Choroid plexus epithelial cell (primary cell): ENCODE data around the gene SDC1.

Experiments
- DNase-seq: peaks from one replicate; pipeline ENCODE4 v3.0.0-alpha.2; 2010; ENCODE audit warnings: low read depth
- H3K4me3 ChIP-seq: 2 replicates; pipeline ENCODE4 v1.5.1; 2011; ENCODE audit warnings: low read depth, mild to moderate bottlenecking, control low read depth, low read length, moderate library complexity
- TF ChIP-seq, protein P1 (sequence below): conservative IDR thresholded peaks from 2 replicates; pipeline ENCODE4 v1.5.1; 2011; ENCODE audit warnings: low read depth, mild to moderate bottlenecking, control low read depth, inconsistent platforms, low read length, moderate library complexity

Gene SDC1

DNA sequence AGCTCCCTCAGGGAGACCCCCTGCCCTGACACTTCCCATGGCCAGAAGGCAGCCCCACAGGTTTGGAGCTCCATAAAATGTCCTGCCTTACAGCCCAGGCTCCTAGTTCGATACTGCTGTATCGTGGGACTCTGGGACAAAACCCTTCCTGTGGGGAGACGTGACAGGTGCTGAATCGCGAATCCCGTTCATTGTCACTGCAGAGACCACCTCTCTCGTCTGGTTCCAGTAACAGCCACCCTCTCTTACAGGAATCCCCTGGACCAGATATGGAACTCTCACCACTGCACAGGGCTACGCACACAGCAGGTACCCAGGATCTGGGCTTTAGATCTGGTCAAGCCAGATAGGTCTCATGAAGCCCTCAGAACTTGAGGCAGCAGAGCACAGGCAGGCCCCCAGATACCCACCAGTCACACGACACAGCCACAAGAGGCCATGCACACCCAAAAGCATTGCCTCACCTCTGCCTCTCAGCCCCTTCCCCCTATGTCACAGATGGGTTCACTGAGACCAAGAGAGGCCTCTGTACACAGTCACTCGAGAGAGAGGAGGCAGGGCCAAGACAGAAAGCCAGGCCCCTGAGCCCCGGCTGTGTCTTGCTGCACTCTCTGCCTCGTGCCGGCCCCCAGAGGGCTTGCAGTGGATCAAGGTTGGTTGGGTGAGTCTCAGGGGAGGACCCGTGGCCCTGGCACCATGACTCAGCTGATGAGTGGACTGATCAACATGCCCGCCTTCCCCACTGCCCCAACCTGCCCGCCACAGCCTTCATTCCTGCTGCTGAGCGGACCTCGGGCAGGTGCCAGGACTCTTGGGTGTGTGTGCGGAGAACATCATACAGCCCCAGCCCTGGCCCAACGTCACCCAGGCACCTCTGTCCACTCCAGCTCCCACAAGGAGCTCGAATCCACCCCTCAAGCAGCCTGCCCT lies 7.6 kb downstream of the SDC1 start:
- DNase-seq, result no peak
- TF ChIP-seq, protein P1, sequence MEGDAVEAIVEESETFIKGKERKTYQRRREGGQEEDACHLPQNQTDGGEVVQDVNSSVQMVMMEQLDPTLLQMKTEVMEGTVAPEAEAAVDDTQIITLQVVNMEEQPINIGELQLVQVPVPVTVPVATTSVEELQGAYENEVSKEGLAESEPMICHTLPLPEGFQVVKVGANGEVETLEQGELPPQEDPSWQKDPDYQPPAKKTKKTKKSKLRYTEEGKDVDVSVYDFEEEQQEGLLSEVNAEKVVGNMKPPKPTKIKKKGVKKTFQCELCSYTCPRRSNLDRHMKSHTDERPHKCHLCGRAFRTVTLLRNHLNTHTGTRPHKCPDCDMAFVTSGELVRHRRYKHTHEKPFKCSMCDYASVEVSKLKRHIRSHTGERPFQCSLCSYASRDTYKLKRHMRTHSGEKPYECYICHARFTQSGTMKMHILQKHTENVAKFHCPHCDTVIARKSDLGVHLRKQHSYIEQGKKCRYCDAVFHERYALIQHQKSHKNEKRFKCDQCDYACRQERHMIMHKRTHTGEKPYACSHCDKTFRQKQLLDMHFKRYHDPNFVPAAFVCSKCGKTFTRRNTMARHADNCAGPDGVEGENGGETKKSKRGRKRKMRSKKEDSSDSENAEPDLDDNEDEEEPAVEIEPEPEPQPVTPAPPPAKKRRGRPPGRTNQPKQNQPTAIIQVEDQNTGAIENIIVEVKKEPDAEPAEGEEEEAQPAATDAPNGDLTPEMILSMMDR, result no peak
- no peak overlapping the region for H3K4me3 ChIP-seq

DNA sequence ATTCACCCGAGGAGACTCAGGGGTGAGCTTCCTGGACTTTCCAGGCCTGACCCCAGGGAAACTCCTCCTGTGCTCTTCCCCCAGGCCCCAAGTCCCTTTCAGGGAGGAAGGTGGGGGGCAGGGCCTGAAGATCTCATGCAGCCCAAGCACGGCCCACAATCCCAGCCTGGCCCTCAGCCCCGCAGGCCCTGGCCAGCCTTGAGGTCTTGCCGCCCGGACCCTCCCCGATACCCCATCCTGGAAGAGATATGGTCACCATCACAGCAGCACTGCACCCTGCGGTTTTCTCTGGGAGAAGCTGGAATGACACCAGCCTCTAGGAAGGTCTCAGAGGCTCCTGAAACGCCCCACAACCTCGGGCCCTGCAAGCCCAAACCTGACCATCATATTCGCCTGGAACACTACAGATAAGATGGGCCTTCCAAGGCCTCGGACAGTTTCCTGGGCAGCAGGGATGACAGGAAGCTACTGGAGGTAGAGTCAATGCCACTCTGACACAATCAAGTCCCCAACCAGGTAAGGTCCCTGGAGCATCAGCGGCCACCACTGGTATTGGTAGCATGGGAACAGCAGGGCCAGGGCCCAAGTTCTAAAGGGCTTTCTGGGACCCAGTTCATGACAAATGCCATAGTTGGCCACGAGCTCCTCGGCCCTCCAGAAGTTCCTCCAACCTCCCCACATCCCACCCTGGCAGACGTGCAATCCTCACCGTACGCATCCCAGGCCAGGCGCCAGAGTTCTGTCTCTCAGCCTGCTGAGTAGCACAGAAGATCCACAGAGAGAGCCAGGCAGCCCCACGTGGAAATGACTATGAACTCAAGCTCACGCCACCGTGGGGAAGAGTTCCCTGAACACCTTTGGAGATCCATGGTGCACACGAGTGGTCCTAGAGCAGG lies 8.6 kb downstream of the SDC1 start:
- TF ChIP-seq, protein P1, result no peak
- DNase-seq, result no peak
- H3K4me3 ChIP-seq, result no peak overlapping the region

DNA sequence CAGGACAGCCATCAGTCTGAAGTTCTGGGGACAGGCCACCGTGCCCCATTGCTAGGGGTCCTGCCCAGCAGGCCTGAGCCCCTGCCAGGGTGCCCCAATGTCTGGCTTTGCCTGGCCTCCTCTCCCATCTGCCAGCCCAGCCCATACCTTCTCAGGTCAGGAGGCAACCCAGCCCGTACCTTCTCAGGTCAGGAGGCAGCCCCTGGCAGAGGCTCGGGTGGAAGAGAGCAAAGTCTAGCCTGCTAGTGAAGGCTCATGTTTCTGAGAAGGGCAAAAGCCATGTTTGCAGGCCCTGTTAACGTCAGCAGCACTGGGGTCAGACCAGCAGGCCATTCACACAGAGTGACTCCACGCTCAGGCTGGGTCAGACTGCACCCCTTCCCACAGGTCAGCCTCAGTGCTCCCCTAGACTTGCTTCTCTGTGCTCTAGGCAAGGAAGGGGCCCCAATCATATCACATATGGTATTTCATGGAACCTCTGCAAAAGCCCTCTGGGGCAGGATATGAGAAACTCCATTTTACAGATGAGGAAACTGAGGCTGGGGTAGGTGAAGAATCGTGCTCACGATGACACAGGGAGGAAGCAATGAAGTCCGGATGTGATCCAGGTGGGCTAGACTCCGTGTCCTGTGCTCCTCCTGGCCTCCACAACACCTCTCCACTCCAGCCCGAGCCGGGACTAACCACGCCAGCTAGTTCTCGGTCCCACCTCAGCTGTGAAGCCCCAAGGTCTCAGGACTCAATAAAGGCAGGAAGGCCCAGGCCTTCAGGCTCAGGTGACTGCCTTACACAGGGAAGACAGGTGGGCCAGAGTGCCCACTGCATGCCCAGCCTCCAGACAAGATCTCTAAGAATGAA lies 9.5 kb downstream of the SDC1 start:
- TF ChIP-seq, protein P1, result no peak
- no peak overlapping the region for H3K4me3 ChIP-seq
- no peak for DNase-seq

DNA sequence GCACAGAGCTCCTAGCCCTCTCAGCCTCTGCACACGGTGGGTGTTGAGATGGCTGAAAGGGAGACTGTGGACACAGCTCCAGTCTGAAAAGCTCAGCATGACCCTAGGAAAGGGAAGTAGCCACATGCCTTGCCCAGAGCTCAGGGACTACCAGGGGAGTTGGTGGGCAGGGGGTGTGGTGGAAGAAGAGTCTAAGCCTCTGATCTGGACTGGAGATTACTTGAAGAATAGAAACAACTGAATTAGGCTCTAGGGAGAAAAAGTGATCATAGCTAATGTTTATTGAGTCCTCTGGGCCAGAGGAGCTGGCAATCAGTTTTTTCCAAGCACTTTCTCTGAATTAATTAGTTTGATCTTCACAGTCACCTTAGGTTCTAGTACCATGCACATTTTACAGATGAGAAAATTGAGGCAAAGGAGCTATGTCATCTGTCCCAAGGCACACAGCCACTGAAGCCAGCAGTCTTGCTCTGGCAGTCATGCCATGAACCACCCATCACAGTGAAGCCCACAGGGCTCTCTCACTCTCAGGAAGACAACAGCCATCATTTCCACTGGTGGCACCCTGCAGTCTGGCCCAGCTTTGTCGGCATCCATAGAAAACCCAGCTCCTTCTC lies 10.3 kb downstream of the SDC1 start:
- H3K4me3 ChIP-seq, result no peak overlapping the region
- no peak for DNase-seq
- TF ChIP-seq, protein P1, result no peak

GRCh38 chr2:20213651-20214565 lies 11.0 kb downstream of the SDC1 start:
- DNase-seq, result no peak
- H3K4me3 ChIP-seq, result no peak overlapping the region
- TF ChIP-seq, protein P1, result no peak
